Inflammatory macrophage (primary cell): ENCODE results near the gene HOXB5.

Experiments
- DNase-seq, 2 donors: peaks; one replicate each; pipeline ENCODE4 v3.0.0-alpha.2; 2020 to 2022

The HOXB5 gene

GRCh38 chr17:48559122-48559839, 34.3 kb downstream of the HOXB5 start:
- DNase-seq = no peak

- no peak for DNase-seq
Measured at GRCh38 chr17:48558831-48559121, 34.8 kb downstream of the HOXB5 start.

GRCh38 chr17:48558057-48558830, 35.3 kb downstream of the HOXB5 start:
- DNase-seq = no peak

GRCh38 chr17:48556576-48557401, 36.8 kb downstream of the HOXB5 start:
- DNase-seq = no peak

- no peak for DNase-seq
Measured at GRCh38 chr17:48556229-48556575, 37.4 kb downstream of the HOXB5 start.

GRCh38 chr17:48555258-48556228, 38.0 kb downstream of the HOXB5 start:
- DNase-seq = peak in 1 of 2 donors; percentile 28

- DNase-seq = no peak
Measured at GRCh38 chr17:48554412-48555257, 38.9 kb downstream of the HOXB5 start.

GRCh38 chr17:48553826-48554225, 39.8 kb downstream of the HOXB5 start:
- DNase-seq = no peak

GRCh38 chr17:48553190-48553547, 40.4 kb downstream of the HOXB5 start:
- DNase-seq = no peak

GRCh38 chr17:48552466-48553189, 41.0 kb downstream of the HOXB5 start:
- DNase-seq = no peak

GRCh38 chr17:48551596-48552465, 41.7 kb downstream of the HOXB5 start:
- no peak for DNase-seq

- DNase-seq = no peak
Measured at GRCh38 chr17:48551214-48551555, 42.4 kb downstream of the HOXB5 start.

GRCh38 chr17:48550502-48551213, 42.9 kb downstream of the HOXB5 start:
- DNase-seq = no peak

- no peak for DNase-seq
Measured at GRCh38 chr17:48549914-48550501, 43.6 kb downstream of the HOXB5 start.

GRCh38 chr17:48549281-48549630, 44.3 kb downstream of the HOXB5 start:
- DNase-seq = no peak

- DNase-seq = no peak
Measured at GRCh38 chr17:48548523-48549280, 44.9 kb downstream of the HOXB5 start.

GRCh38 chr17:48547808-48548522, 45.6 kb downstream of the HOXB5 start:
- peak in 1 of 2 donors; percentile 13 for DNase-seq
